ENCODE measurements around the gene DHX9. TPM values are rescaled to one million over a fixed set of nuclear protein-coding genes. Genes with fewer than 3 reads are reported as not detected.

The DHX9 gene
- polyA plus RNA-seq, 1 donor (not counting 4 experiments of a cell fraction or from before 2014, with no cell fraction given), result 199 TPM

GRCh38 chr1:182863940-182864339 lies 24.8 kb downstream of the DHX9 start:
- Histone ChIP-seq H3K4me2 (ENCODE audit: control insufficient read depth, extremely low read depth, insufficient read depth, low read depth, low read length) (no peak overlapping the region), H3K36me3 (ENCODE audit: control insufficient read depth in 2 of 2, extremely low read depth in 1 of 2, insufficient read depth in 2 of 2, low read length in 2 of 2) (peaks cover 23 to 71% of the 10 kb centered on the region in 2 experiments), H3K4me3 (ENCODE audit: control insufficient read depth in 2 of 3, extremely low read depth in 1 of 3, insufficient read depth in 2 of 3, low read depth in 1 of 3, low read length in 3 of 3) (no peak overlapping the region), H3K9me3 (ENCODE audit: control insufficient read depth, low read depth, low read length) (no peaks in the 10 kb centered on the region), H4K20me1 (ENCODE audit: control insufficient read depth, extremely low read depth, insufficient read depth, low read length) (no peaks in the 10 kb centered on the region), H3K9me1 (ENCODE audit: control insufficient read depth, extremely low read depth, insufficient read depth, low read length) (no peaks in the 10 kb centered on the region), H3K9ac (ENCODE audit: control insufficient read depth, extremely low read depth, insufficient read depth, low read length) (no peak overlapping the region), H3K27me3 (ENCODE audit: control insufficient read depth, extremely low read depth, insufficient read depth, low read length) (no peaks in the 10 kb centered on the region), H2AFZ (ENCODE audit: control insufficient read depth, low read length) (no peak overlapping the region), H3K27ac (ENCODE audit: control insufficient read depth, insufficient read depth, low read length) (no peak overlapping the region), H3K79me2 (ENCODE audit: control insufficient read depth, insufficient read depth, low read length) (peaks cover 18% of the 10 kb centered on the region), H3K4me1 (ENCODE audit: control insufficient read depth, extremely low read depth, insufficient read depth, low read length) (no peaks in the 10 kb centered on the region)
- DNase-seq (ENCODE audit: low read depth, low spot score) (no peak), FAIRE-seq (no peak)
- TF ChIP-seq CTCF (optimal IDR thresholded peaks at IDR 0.05 in 1 of 3, IDR thresholded peaks at IDR 0.05 in 1 of 3, conservative IDR thresholded peaks at IDR 0.05 in 1 of 3; ENCODE audit: extremely low read depth in 1 of 3, insufficient read depth in 2 of 3, low read length in 3 of 3), result no peak
- TF ChIP-seq EZH2 (IDR thresholded peaks at IDR 0.05; ENCODE audit: low read length), result no peak
- dilution Hi-C loops (cut with MboI; ENCODE audit: extremely low pct_ligation_motif_present, low sequenced_read_pairs), result no loop called here

GRCh38 chr1:182867861-182868260 lies 28.7 kb downstream of the DHX9 start:
- no peaks in the 10 kb centered on the region for H3K9me3 ChIP-seq (ENCODE audit: control insufficient read depth, low read depth, low read length)
- no peaks in the 10 kb centered on the region for H3K9me1 ChIP-seq (ENCODE audit: control insufficient read depth, extremely low read depth, insufficient read depth, low read length)
- H3K4me1 ChIP-seq (ENCODE audit: control insufficient read depth, extremely low read depth, insufficient read depth, low read length), result no peaks in the 10 kb centered on the region
- H3K27me3 ChIP-seq (ENCODE audit: control insufficient read depth, extremely low read depth, insufficient read depth, low read length), result no peaks in the 10 kb centered on the region
- H4K20me1 ChIP-seq (ENCODE audit: control insufficient read depth, extremely low read depth, insufficient read depth, low read length), result no peaks in the 10 kb centered on the region
- no peak overlapping the region for H2AFZ ChIP-seq (ENCODE audit: control insufficient read depth, low read length)
- FAIRE-seq (no peak), DNase-seq (ENCODE audit: low read depth, low spot score) (no peak)
- H3K4me3 ChIP-seq (ENCODE audit: control insufficient read depth in 2 of 3, extremely low read depth in 1 of 3, insufficient read depth in 2 of 3, low read depth in 1 of 3, low read length in 3 of 3), result no peak overlapping the region
- no peak for TF ChIP-seq EZH2 (IDR thresholded peaks at IDR 0.05; ENCODE audit: low read length)
- peaks cover 4% of the 10 kb centered on the region for H3K79me2 ChIP-seq (ENCODE audit: control insufficient read depth, insufficient read depth, low read length)
- dilution Hi-C loops (cut with MboI; ENCODE audit: extremely low pct_ligation_motif_present, low sequenced_read_pairs), result no loop called here
- peaks cover 30 to 55% of the 10 kb centered on the region in 2 experiments for H3K36me3 ChIP-seq (ENCODE audit: control insufficient read depth in 2 of 2, extremely low read depth in 1 of 2, insufficient read depth in 2 of 2, low read length in 2 of 2)
- H3K9ac ChIP-seq (ENCODE audit: control insufficient read depth, extremely low read depth, insufficient read depth, low read length), result no peak overlapping the region
- H3K4me2 ChIP-seq (ENCODE audit: control insufficient read depth, extremely low read depth, insufficient read depth, low read depth, low read length), result no peak overlapping the region
- no peak overlapping the region for H3K27ac ChIP-seq (ENCODE audit: control insufficient read depth, insufficient read depth, low read length)

GRCh38 chr1:182869241-182869666 lies 30.1 kb downstream of the DHX9 start:
- TF ChIP-seq CTCF (optimal IDR thresholded peaks at IDR 0.05 in 1 of 3, IDR thresholded peaks at IDR 0.05 in 1 of 3, conservative IDR thresholded peaks at IDR 0.05 in 1 of 3; ENCODE audit: extremely low read depth in 1 of 3, insufficient read depth in 2 of 3, low read length in 3 of 3), result no peak
- TF ChIP-seq EZH2 (IDR thresholded peaks at IDR 0.05; ENCODE audit: low read length), result no peak
- H3K9me1 ChIP-seq (ENCODE audit: control insufficient read depth, extremely low read depth, insufficient read depth, low read length), result no peaks in the 10 kb centered on the region
- FAIRE-seq (peak; percentile 5), DNase-seq (ENCODE audit: low read depth, low spot score) (no peak)
- H3K9me3 ChIP-seq (ENCODE audit: control insufficient read depth, low read depth, low read length), result no peaks in the 10 kb centered on the region
- dilution Hi-C loops (cut with MboI; ENCODE audit: extremely low pct_ligation_motif_present, low sequenced_read_pairs), result no loop called here
- H4K20me1 ChIP-seq (ENCODE audit: control insufficient read depth, extremely low read depth, insufficient read depth, low read length), result no peaks in the 10 kb centered on the region
- no peaks in the 10 kb centered on the region for H3K79me2 ChIP-seq (ENCODE audit: control insufficient read depth, insufficient read depth, low read length)
- no peak overlapping the region for H2AFZ ChIP-seq (ENCODE audit: control insufficient read depth, low read length)
- no peaks in the 10 kb centered on the region for H3K4me1 ChIP-seq (ENCODE audit: control insufficient read depth, extremely low read depth, insufficient read depth, low read length)
- H3K36me3 ChIP-seq (ENCODE audit: control insufficient read depth in 2 of 2, extremely low read depth in 1 of 2, insufficient read depth in 2 of 2, low read length in 2 of 2), result peaks cover 32 to 56% of the 10 kb centered on the region in 2 experiments
- no peak overlapping the region for H3K4me2 ChIP-seq (ENCODE audit: control insufficient read depth, extremely low read depth, insufficient read depth, low read depth, low read length)
- no peak overlapping the region for H3K27ac ChIP-seq (ENCODE audit: control insufficient read depth, insufficient read depth, low read length)
- no peak overlapping the region for H3K9ac ChIP-seq (ENCODE audit: control insufficient read depth, extremely low read depth, insufficient read depth, low read length)
- H3K27me3 ChIP-seq (ENCODE audit: control insufficient read depth, extremely low read depth, insufficient read depth, low read length), result no peaks in the 10 kb centered on the region
- H3K4me3 ChIP-seq (ENCODE audit: control insufficient read depth in 2 of 3, extremely low read depth in 1 of 3, insufficient read depth in 2 of 3, low read depth in 1 of 3, low read length in 3 of 3), result no peak overlapping the region
